ENCODE data around the gene UVRAG.

DNA sequence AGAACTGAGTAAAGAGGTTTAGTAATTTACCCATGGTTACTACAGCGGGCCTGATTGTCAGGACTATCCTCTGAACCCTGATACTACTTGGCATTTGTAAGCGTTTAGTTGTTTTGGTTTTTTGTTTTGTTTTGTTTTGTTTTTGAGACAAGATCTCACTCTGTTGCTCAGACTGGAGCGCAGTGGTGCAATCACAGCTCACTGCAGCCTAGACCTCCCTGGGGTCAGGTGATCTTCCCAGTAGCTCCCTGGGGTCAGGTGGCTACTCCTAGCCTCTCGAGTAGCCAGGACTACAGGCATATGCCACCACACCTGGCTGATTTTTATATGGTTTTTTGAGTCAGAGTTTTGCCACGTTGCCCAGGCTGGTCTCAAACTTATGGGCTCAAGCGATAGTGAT is 272.7 kb downstream of the UVRAG start:
- TF ChIP-seq, protein P1, sequence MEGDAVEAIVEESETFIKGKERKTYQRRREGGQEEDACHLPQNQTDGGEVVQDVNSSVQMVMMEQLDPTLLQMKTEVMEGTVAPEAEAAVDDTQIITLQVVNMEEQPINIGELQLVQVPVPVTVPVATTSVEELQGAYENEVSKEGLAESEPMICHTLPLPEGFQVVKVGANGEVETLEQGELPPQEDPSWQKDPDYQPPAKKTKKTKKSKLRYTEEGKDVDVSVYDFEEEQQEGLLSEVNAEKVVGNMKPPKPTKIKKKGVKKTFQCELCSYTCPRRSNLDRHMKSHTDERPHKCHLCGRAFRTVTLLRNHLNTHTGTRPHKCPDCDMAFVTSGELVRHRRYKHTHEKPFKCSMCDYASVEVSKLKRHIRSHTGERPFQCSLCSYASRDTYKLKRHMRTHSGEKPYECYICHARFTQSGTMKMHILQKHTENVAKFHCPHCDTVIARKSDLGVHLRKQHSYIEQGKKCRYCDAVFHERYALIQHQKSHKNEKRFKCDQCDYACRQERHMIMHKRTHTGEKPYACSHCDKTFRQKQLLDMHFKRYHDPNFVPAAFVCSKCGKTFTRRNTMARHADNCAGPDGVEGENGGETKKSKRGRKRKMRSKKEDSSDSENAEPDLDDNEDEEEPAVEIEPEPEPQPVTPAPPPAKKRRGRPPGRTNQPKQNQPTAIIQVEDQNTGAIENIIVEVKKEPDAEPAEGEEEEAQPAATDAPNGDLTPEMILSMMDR (IDR thresholded peaks at IDR 0.05) = no peak
- no peak for TF ChIP-seq POLR2A (IDR thresholded peaks at IDR 0.05)
